Esophagus squamous epithelium (tissue), 5 donors: ENCODE data around the gene RASA2. TPM values are rescaled to one million over a fixed set of nuclear protein-coding genes. Genes with fewer than 3 reads are reported as not detected.

Experiments
- DNase-seq: peaks from one replicate; lab custom pipeline; 2025; lab: John Stamatoyannopoulos, UW
- H3K27ac ChIP-seq, 4 donors: fragments of 200-600 bp; sonication (generic); one replicate each; pipeline ENCODE4 v1.5.1; 2016 to 2019; ENCODE audit warnings: mild to moderate bottlenecking in 1 of 4
- H3K27me3 ChIP-seq, 4 donors: fragments of 200-600 bp; sonication (generic); 1 replicate in 3 of 4; 2 replicates in 1 of 4; pipeline versions ENCODE4 v1.5.1 to v1.6.0; 2017 to 2021; ENCODE audit warnings: antibody characterized with exemption in 1 of 4
- H3K36me3 ChIP-seq, 3 donors: fragments of 200-600 bp; sonication (generic); one replicate each; pipeline ENCODE4 v1.5.1; 2016 to 2019
- H3K4me1 ChIP-seq, 3 donors: fragments of 200-600 bp; sonication (generic); one replicate each; pipeline ENCODE4 v1.5.1; 2017 to 2019
- H3K4me3 ChIP-seq, 4 donors: fragments of 200-600 bp; sonication (generic); 1 replicate in 3 of 4; 2 replicates in 1 of 4; pipeline ENCODE4 v1.5.1; 2016 to 2019; ENCODE audit warnings: mild to moderate bottlenecking in 2 of 4, moderate library complexity in 1 of 4
- H3K9me3 ChIP-seq, 3 donors: fragments of 200-600 bp; sonication (generic); one replicate each; pipeline ENCODE4 v1.5.1; 2016 to 2019
- POLR2A ChIP-seq, 4 donors: fragments of 450-650 bp; IDR thresholded peaks; one replicate each; pipeline ENCODE4 v1.6.1; 2017; ENCODE audit warnings: antibody characterized with exemption in 4 of 4, mild to moderate bottlenecking in 4 of 4, moderate library complexity in 3 of 4
- WGBS, 2 donors: methylation state at CpG; one replicate each; pipeline ENCODE4 v1.1.5; 2018; 5-methylcytosine and 5-hydroxymethylcytosine counted together
- intact Hi-C: fragments of 100-400 bp; cut with DNase I; formaldehyde crosslinking; loops from one replicate; pipeline ENCODE4 v1.15.0; 2022
- total RNA-seq, 4 donors: library from RNA; depleted of rRNA; stranded (reverse); fragments of >200 nt; gene quantifications; one replicate each; pipeline ENCODE4 v1.1.0, GENCODE V29; 2016
- TF ChIP-seq, protein P1 (sequence below), 6 experiments: fragments of 450-650 bp in 4 of 6; fragments of 200-600 bp in 2 of 6; sonication (generic) in 2 of 6; IDR thresholded peaks; one replicate each; pipeline ENCODE4 v1.5.1; 2016 to 2019; ENCODE audit warnings: antibody characterized with exemption in 6 of 6, mild to moderate bottlenecking in 4 of 6, moderate library complexity in 4 of 6
- donor health status: DM: yes; HTN: yes; CAD: no.

Gene RASA2
- total RNA-seq, 4 donors from 2014 or later, result 12.6 to 24.6 (median 19.4) TPM

DNA sequence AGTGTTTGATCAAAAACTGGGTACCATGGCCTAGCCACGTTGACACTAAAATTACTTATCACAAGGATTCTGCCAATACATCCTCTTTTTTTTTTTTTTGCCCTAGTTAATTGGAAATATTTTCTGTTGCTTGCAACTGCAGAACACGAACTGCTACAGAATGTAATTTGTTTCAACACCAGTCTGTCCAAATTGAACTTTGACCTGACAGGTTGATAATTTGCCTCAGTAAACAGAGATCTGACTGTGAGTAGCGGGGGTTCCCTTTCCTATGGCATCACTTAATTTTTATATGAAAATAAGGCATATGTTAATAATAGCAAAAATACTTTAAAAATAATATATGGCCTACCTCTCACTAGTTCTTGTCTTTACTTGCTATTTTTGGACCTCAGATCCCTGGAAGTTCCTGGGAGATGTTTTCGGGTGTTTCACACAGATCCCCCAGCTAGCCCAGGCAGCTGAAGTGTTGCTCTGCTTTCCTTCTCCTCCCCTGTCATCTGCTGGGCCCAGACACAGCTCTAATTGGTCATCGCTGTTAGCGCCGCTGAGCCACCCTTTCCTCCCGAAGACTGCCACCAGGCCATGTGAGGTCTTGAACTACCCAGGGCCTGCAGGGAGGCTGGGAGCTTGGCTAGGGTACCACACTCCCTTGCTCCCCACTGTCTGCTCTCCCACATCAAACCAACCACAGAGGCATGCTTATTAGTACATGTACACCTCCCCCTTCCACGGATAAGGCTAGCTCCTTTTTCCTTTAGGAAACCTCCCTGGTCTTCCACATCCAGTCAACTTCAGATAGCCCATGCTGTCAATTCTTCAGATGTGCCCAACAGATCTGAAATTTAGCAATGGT lies 161.5 kb downstream of the RASA2 start:
- no peak overlapping the region for H3K4me3 ChIP-seq
- TF ChIP-seq, protein P1, sequence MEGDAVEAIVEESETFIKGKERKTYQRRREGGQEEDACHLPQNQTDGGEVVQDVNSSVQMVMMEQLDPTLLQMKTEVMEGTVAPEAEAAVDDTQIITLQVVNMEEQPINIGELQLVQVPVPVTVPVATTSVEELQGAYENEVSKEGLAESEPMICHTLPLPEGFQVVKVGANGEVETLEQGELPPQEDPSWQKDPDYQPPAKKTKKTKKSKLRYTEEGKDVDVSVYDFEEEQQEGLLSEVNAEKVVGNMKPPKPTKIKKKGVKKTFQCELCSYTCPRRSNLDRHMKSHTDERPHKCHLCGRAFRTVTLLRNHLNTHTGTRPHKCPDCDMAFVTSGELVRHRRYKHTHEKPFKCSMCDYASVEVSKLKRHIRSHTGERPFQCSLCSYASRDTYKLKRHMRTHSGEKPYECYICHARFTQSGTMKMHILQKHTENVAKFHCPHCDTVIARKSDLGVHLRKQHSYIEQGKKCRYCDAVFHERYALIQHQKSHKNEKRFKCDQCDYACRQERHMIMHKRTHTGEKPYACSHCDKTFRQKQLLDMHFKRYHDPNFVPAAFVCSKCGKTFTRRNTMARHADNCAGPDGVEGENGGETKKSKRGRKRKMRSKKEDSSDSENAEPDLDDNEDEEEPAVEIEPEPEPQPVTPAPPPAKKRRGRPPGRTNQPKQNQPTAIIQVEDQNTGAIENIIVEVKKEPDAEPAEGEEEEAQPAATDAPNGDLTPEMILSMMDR (IDR thresholded peaks at IDR 0.05), result no peak
- no peak for TF ChIP-seq POLR2A (IDR thresholded peaks at IDR 0.05)
- H3K4me1 ChIP-seq, result no peaks in the 10 kb centered on the region
- H3K36me3 ChIP-seq, result no peaks in the 10 kb centered on the region
- intact Hi-C loops, result no loop called here
- H3K9me3 ChIP-seq, result no peaks in the 10 kb centered on the region
- no peak for DNase-seq
- H3K27ac ChIP-seq, result no peak overlapping the region
- WGBS, 2 donors, result 74 to 86% methylated on average over 9 of the region's 9 CpGs
- no peaks in the 10 kb centered on the region for H3K27me3 ChIP-seq

- no peaks in the 10 kb centered on the region for H3K27me3 ChIP-seq
- H3K4me1 ChIP-seq, result no peaks in the 10 kb centered on the region
- TF ChIP-seq, protein P1 (IDR thresholded peaks at IDR 0.05), result no peak
- no peak for TF ChIP-seq POLR2A (IDR thresholded peaks at IDR 0.05)
- DNase-seq, result no peak
- 38 to 70% methylated on average over 3 of the region's 3 CpGs for WGBS, 2 donors
- no peaks in the 10 kb centered on the region for H3K36me3 ChIP-seq
- intact Hi-C loops, result no loop called here
- H3K4me3 ChIP-seq, result no peak overlapping the region
- no peak overlapping the region for H3K27ac ChIP-seq
- H3K9me3 ChIP-seq, result no peaks in the 10 kb centered on the region
Measured at GRCh38 chr3:141649871-141650270, 163.0 kb downstream of the RASA2 start.

GRCh38 chr3:141650783-141651182 lies 164.0 kb downstream of the RASA2 start:
- Histone ChIP-seq H3K4me3 (no peak overlapping the region), H3K36me3 (no peaks in the 10 kb centered on the region), H3K9me3 (no peaks in the 10 kb centered on the region), H3K27ac (no peak overlapping the region), H3K4me1 (no peaks in the 10 kb centered on the region), H3K27me3 (no peaks in the 10 kb centered on the region)
- TF ChIP-seq, protein P1 (IDR thresholded peaks at IDR 0.05), result no peak
- no peak for TF ChIP-seq POLR2A (IDR thresholded peaks at IDR 0.05)
- DNase-seq, result no peak
- intact Hi-C loops, result no loop called here
- 85 to 95% methylated on average over 2 of the region's 2 CpGs for WGBS, 2 donors

GRCh38 chr3:141651409-141651808 lies 164.6 kb downstream of the RASA2 start:
- Histone ChIP-seq H3K27me3 (peaks cover 0 to 2% (median 0%) of the 10 kb centered on the region in 4 donors), H3K4me1 (no peaks in the 10 kb centered on the region), H3K9me3 (no peaks in the 10 kb centered on the region), H3K4me3 (no peak overlapping the region), H3K36me3 (no peaks in the 10 kb centered on the region), H3K27ac (no peak overlapping the region)
- TF ChIP-seq, protein P1 (IDR thresholded peaks at IDR 0.05), result no peak
- TF ChIP-seq POLR2A (IDR thresholded peaks at IDR 0.05), result no peak
- intact Hi-C loops, result no loop called here
- WGBS, 2 donors, result 71 to 82% methylated on average over 1 to 2 of the region's 2 CpGs
- no peak for DNase-seq

DNA sequence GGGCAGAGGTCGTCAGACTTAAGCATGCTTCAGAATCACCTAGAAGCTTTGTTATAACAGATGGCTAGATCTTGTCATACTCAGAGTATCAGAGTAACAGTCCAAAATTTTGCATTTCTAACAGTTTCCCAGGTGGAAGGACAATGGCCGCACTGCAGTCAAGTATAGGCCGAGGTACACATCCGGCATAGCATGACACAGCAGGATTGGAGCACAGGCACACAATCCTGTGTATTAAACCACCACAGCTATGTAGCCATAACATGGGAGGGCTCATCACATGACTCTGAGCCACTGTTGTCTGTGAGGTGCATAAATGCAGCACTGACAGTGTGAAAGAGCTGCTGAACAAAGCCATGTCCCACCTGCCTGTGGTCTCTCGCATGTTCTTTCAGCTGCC lies 165.5 kb downstream of the RASA2 start:
- no peak for DNase-seq
- no peak overlapping the region for H3K4me3 ChIP-seq
- H3K9me3 ChIP-seq, result no peaks in the 10 kb centered on the region
- TF ChIP-seq, protein P1 (IDR thresholded peaks at IDR 0.05), result no peak
- no peak for TF ChIP-seq POLR2A (IDR thresholded peaks at IDR 0.05)
- H3K27me3 ChIP-seq, result peaks cover 0 to 10% (median 0%) of the 10 kb centered on the region in 4 donors
- WGBS, 2 donors, result 85 to 96% methylated on average over 5 of the region's 5 CpGs
- intact Hi-C loops, result no loop called here
- no peak overlapping the region for H3K27ac ChIP-seq
- H3K36me3 ChIP-seq, result no peaks in the 10 kb centered on the region
- no peaks in the 10 kb centered on the region for H3K4me1 ChIP-seq
